Stimulated activated CD4-positive, alpha-beta T cell treated with anti-CD3 and anti-CD28 coated beads, TNF-alpha, amount 100 ng/mL, for 24 hours (primary cell): ENCODE measurements around the gene PDE7B.

Source experiments
- DNase-seq, 3 experiments: peaks; one replicate each; pipeline ENCODE4 v3.0.0-alpha.2; 2020; ENCODE audit warnings: low read depth in 3 of 3

PDE7B gene

DNA sequence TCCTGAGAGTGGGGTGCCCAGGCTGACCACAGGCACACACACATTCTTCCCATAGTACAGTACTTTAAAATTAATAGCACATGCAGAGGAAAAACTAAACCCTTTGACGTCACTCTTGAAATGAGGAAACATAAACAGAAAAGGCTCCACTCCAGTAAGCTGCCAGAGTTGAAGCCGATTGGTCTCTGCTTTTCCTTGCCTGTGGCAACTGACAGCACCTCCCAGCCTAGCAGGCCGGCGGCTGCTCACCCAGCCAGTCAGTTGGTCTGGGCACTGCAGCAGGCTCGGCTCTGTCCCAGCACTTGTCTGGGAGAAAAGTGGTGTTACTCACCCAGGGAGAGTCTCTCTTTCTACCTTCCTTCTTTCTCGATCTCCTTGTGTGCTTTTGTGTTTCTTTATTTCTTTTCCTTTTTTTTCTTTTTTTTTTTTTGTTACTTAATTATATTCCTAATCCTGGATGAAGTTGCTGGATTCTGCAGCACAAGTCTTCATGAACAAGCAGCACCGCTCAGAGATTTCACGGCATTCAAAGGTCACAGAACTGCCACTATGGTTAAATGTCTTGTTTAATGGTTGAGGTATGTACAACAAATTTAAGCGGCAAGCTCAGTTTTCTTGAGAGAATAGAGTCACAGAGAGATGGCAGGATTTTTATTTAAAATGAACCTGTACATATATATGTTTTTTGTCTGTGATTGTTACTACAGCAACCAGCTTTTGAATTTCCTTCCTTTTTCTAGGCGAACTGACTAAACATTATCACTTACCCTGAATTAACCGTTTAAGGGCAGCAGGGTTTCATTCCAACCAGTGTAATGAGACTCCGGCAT, at the start of gene PDE7B:
Gene PDE7B (plus strand): TSS at position 260 of the 830 bp plus-strand sequence.
- DNase-seq: peak in 2 of 3 experiments; percentile 2 to 14

DNA sequence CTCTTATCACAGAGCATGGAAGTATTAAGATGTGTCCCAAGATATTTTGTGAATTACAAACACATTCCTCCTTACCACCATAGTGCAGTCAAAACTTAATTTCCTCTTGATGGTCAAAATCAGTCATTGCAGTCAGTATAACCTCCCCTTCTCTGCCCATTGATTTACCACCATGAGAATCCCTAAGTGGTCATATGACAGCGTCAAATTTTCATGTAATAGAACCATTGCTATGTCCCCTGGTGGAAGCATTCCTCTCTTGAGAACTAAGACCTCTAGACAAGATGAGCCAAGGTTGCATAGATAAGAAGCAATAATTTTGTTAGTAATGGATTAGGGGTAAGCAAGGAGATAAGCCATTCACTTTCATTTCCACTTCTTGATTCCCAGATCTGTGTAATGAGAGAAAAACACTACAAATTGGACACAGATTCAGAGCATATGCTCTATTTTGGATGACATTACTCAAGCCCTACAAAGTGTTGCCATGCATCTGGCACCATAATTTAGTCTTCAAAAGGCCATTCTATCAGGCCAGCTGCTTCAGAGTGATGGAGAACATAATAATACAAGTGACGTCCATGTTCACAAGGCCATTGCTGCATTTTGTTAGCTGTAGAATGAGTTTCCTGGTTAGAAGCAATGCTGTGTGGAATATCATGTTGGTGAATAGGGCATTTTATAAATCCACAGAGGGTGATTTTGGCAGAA, 49.6 kb upstream of the PDE7B start:
- DNase-seq: no peak

DNA sequence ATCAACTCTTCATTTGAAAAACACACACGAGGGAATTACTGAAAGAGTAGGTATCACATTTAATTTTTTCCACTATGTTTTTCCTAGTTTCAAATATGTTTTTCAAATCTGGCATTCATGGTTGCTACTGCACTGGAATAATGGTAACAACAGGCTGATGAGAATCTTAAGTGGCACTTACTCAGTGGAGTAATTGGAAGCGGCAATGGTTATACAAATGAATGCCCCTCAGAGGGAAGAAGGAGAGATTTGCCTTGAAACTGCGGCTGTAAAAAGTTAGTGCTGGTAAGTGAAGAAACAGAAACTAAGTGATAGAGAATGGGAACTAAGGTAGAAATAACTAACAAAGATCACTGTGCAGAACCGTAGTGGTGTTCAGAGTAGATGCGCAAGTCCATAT, 41.0 kb upstream of the PDE7B start:
- DNase-seq: no peak

DNA sequence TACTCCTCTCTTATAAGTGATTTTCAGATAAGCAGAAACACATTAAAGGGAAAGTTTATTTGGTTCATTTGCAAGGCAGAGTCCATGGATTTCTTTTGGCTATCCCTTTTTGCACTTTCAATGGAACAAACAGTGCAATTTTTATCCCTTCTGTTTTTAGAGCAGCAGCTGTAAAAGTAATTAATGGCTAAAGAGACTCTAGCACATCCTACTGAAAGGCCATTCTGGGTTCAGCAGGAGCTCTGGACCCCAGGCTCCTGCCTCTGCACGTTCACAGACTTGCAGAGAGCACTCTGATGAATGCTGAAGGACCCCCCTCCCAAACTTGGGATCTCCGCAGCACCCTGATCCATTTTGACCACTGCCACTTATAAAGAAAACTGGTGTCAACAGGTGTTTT, 40.3 kb upstream of the PDE7B start:
- DNase-seq: no peak

DNA sequence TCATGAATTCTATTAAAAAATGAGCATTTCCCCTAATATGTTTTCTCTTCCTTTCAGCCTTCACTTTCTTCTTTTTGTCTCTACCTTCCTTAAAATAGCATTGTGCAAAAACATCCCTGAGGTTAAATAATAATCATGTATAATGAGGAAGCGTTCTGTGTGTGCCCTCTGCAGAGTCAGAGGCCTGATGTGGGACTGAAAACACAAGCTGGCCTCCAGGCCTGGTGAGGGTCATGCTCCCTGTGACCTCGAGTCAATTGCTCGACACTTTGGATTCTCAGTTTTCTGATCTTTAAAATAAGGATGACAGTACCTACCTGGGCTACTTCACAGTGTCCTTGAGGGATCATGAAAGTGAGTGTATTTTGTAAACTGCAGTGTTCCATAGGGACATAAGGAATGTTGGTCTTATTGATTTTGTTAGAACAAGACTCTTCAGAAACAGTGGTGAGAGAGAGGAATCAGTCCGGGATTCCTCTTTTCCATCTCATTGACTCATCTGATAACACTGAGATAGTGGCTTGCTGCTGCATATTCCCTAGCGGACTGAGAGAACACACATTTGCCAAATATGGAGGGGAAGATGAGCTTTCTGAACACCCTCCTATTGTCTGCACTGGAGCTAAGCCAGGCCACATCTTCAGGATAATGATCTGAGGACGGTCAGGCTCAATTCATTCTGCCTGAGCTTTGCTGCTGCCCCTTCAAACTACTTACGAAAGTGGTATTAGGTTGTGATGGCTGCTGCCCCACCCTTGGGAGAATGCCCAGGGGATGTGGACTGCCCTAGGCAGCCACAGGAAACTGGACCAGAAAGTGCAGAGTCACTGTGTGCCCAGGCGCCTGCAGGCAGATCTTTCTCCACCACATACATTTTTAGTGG, 39.6 kb upstream of the PDE7B start:
- no peak for DNase-seq

DNA sequence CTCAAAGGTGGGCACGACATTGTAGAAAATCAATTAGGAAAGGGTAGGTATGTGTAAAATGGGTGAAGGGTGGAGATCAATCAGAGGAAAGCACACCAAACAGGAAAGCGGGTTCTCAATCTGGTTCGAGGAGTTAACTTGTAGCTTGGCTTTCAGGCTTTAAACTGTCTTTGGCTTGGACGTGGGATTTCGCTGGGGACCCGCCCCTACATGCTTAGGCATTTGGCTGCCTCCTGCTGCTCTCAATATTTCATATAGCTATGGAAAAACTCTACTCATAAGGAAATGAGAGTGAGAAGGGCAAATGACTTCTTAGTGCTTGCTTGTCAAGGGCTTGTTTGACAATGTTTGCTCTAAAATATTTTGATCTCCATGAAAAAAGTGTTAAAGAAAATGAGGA, 38.1 kb upstream of the PDE7B start:
- DNase-seq: no peak

DNA sequence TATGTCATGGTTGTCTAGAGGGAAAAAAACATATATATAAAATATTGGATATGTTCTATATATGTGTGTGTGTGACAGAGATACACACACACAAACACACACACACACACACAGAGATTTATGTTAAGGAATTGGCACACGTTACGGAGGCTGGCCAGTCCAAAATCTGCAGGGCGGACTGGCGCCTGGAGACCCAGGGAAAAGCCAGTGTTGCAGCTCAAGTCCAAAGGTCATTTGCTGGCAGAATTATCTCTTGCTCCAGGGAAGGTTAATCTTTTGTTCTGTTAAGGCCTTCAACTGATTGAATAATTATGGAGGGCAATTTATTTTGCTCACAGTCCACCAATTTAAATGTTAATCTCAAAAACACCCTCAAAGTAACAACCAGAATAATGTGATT, 37.5 kb upstream of the PDE7B start:
- no peak for DNase-seq

DNA sequence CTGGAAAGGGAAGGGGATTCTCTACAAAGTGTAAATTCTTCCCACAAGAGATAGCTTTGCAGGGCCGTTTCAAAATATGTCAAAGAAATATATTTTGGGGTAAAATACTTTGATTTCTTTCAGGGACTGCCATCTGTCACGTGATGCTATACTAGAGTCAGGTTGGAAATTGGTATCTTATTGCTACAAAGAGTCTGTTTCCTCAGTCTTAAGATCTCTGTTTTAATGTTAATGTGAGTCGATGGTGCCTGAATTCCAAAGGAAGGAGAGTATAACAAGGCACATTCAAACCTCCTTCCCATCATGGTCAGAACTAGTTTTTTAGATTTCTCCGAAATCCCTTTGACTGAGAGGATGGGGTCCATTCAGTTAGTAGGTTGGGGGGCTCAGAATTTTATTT, 36.3 kb upstream of the PDE7B start:
- DNase-seq: no peak

DNA sequence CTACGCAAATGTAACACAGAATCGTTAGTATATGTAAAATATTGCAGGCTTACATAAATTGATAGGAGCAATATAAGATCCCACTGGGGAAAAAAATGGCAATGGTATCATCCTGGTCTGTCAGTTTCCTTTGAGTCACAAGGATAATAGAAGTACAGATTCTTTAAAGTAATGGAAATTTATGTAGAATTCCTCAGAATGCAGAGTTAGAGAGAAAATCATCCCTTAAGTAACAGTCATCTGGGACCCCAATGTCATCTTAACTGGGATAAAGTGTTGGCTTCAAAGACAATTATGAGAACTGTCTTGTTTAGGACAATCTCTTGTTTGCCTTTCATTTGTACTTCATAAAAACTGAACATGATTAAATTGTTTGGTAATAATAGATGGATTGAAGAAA, 34.5 kb upstream of the PDE7B start:
- no peak for DNase-seq

DNA sequence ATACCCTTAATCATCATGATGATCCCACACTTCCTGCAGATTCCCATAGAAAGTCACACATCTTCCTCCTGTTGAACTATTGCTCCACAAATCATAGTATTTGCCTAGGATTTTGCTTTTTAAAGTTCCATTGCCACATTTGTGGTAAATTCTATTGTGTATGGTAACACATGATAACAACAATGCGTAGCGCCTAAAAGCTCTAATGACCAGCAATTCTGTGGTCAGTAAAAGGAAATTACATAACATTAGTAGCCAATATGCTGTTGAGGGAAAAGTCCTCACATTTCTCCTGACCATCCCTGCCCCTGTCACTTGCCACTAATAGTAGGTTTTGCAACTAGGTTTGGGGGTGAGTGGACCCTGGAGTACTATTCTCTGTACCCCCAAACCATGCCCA, 31.8 kb upstream of the PDE7B start:
- no peak for DNase-seq

DNA sequence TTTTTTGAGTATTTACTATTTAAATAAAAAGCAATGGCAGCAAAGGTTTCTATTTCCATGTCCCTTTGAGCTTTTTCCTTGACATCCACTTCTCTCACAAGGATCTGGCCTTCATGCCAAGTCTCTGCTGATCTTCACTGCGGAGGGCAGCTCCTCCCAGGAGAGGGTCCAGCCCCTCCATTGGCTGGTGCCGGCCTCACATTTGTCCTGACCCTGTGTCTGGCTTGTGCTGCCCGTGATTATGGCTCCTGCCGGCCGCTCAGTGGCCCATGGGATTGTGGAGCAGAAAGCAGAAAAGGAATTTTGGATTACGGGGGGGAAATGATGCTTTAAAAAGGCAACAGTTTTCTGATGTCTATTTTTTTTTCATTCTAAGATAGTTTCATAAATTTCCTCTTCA, 31.2 kb upstream of the PDE7B start:
- no peak for DNase-seq

DNA sequence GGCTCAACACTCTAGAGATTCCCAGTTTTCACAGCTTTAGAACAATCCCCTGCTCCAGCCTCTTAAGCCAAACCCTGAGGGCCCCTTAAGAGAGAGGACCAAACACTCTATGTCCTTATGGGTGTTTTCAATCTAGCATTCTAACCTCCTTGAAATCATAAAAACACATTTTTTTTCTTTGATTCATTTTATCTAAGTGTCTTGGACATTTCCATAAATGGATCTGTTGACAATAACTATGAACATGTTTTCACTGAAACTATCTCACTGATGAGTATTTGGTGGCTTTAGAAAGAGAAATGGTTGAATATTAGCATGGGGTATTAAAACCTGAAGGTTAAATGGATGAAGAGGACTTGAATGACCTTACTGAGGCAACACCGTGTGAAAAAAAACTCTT, 27.6 kb upstream of the PDE7B start:
- no peak for DNase-seq

DNA sequence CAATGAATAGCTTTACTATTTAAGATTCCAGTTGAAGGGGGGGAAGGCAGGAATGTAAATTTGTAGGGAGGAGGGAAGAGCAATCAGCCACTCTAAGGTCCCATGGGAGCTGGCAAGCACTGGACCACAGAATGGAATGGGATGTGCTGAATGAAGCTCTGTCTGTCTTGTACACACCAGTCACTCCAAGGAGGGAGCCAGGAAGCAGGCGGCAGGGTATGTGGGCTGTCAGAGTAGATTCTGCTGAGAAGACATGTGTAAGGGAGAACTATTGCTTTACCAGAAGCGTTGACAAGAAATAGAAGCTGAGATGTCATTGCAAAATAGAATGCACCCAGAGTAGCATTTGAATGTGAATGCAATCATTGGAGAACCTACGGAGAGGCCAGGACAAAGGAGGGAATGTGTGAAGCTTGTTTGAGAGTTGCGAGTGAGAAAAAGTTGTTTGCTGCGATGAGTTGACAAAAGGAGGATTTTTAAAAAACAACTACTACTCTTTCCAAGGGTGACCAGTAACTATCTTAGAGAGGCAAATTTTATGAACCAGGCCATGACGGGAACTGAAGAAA, 25.2 kb upstream of the PDE7B start:
- no peak for DNase-seq

DNA sequence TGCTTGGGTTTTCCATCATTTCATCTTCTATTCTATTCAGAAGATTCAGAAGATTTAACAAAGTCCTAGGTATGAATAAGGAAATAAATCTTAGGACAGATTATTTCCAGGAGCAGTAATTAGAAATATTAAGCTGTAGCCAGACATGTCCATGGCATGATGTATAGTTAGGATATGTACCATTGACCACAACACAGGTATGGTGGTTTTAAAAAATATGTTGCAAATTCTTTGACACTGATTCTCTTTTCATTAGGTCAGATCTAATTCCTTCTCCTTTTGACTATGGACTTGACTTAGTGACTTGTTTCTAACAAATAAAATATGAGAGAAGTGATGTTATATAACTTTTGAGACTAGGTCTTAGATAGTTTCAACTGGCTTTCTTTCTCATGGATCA, 23.5 kb upstream of the PDE7B start:
- DNase-seq: no peak

DNA sequence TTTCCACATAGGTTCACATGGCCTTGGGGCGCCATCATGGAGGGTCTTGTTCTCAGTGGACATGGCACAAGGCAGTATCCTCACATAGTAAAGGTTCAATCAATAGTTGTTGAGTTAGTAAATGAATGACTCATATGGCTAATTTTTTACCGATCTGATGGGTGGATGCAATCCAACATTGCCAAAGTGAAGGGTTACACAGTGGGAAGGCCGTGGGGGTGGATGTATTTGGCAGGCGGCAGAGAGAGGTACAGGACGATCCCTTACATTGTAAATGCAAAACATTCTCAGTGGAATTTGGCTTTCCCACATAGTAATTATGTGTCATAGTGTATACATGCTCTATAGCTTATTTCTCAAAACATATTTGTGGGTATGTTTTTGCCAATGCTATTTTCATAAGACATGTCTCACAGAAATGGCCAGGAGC, 21.0 kb upstream of the PDE7B start:
- DNase-seq: no peak

DNA sequence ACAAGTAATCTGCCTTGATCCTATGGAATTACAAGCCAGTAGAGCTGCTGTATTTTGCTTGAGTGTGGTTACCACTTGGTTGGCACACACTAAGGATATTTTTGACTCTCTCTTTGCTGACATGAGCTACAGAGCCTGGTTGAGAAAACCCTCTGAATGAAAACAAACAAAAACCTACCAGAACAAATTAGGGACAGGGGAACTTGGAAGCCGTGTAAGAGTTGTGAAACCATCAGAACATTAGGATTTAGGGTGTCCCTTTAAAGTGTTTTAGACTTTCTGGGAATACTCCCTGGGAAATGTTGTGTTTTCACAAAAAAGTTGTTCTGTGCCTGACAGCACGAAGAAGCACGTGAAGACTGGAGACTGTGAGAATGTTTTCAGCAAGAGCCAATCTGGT, 20.5 kb upstream of the PDE7B start:
- no peak for DNase-seq

DNA sequence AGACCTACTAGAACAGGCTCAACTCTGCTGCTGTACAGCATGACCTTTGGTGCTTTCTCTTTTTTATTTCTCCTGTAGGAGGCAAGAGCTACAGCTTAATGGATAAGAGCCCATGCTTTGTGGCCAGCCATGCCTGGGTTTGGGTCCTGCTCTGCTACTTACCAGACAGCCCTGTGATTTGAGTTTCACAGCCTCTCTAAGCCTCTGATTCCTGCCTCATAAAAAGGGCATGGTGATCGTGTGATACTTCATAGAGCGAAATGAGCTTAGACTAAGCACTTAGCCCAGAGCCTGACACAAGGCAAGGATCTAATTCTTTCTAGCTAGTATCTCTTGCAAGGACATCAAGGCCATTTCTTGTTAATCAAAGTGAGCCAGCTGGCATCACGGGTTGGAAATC, 19.3 kb upstream of the PDE7B start:
- no peak for DNase-seq

DNA sequence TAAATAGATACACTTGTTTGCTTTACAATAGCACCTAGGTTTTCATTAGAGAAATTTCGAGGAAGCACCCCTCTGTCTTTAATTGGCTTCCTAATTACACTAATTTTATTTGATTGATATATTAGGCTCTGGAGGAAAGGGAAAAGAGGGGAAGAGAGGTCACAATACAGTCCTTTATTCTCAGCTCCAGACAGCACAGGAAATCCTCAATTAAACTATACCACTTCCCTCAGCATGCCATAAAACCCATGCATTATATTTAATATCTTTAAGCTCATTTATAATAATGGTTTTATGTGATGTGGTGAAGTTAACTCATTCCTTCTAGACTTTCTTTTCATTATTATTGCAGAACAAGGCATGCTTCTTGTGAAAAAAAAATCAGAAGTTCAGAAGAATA, 17.7 kb upstream of the PDE7B start:
- DNase-seq: no peak

DNA sequence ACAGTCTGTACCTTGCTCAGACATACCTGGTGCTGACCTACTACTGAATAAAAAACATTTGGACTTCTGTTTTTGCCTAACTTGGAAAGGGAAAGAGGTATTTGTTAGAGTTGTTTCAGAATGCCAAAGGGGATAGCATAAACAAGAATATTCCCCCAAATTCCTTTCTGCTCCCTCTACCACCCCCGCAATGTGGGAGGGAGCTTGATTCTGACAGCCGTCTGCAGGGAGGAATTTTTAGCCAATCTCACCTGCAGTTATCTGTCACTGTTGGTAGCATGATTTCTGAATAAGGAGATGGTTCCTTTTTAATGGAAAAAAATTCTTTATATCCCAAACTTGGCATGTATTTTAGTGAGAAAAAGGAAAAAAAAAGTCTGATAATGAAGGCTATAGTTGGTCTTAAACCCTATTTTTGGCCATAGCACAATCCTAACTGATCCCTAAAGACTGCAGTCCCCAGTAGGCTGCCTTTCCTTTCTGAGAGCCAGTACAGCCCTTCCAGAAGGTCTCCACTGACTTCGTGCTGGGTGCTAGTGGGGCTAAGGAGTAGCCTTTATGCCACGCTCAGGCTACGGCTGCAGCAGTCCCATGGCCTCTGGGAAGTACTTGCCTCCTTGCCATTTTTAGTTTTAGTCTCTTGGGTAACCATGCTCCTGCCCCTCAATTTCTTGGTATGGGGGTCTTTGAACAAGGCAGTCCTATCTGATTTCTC, 13.6 kb upstream of the PDE7B start:
- DNase-seq: no peak

DNA sequence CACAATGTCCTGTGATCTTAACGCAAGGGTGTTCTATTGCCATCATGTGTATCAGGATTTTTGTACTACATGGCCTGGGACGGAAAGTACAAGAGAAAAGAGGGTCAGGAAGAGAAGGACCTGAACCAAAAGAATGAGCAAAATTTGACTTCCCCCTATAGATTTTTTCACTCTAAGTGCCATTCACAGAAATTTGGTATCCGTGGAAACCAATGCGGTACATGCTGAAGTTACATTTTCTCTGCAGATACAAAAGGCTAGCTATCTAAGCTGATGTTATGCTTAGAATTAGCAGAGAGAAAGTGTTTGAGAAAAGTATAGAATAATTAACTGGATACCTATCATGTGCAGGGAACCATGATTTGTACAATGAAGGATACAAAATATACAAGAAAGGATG, 12.4 kb upstream of the PDE7B start:
- no peak for DNase-seq

DNA sequence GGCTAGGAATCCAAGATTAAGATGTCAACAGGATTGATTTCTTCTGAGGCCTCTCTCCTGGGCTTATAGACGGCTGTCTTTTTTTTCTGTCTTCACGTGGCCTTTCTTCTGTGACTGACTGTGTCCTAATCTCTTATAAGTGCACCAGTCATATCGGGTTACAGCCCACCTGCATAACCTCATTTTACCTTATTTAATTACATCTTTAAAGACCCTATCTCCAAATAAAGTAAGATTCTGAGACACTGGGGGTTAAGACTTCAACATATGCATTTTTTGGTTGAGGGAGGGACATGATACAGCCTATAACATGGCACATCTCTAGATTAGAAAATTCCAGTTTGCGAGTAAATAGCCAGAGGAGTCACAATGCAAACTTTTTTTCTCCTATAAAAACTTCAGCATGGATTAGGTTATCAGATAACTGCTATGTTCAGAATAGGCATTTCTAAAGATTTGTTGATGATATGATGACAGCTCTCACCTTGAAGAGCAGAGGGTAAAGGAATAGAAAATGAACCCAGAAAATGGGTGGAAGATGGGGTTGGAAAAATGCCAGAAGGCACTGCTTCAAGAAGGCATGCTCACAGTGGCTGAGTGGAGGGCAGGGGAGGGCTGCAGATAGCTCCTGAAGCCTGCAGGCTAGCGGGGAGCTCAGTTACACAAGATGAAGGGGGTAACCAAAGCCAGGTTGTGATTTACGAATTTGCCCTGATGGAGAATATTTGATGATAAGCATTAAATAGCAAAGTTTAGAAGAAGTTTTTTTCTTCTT, 8.7 kb upstream of the PDE7B start:
- DNase-seq: no peak
